ENCODE results near the gene UBA5. TPM values are rescaled to one million over a fixed set of nuclear protein-coding genes. Genes with fewer than 3 reads are reported as not detected.

Gene UBA5
- total and polyA plus RNA-seq, 9 of the 15 experiments (the other 6 are each of a cell fraction or from before 2014, with no cell fraction given): 8.1 to 71.1 (median 29.4) TPM

GRCh38 chr3:132690040-132690439 is 29.9 kb downstream of the UBA5 start:
- Histone ChIP-seq H3K9me1 (ENCODE audit: control insufficient read depth, insufficient read depth, low read length) (no peaks in the 10 kb centered on the region), H3K4me3 (no peak overlapping the region), H3K4me1 (replicated peaks in 1 of 2; ENCODE audit: control insufficient read depth in 2 of 2, insufficient read depth in 2 of 2, low read length in 2 of 2) (no peaks in the 10 kb centered on the region), H4K20me1 (replicated peaks; ENCODE audit: control insufficient read depth, insufficient read depth, low read length) (no peaks in the 10 kb centered on the region), H3K9ac (ENCODE audit: insufficient read depth in 1 of 2, low read depth in 2 of 2, low read length in 2 of 2) (no peak overlapping the region), H3K27me3 (ENCODE audit: control insufficient read depth in 2 of 2, insufficient read depth in 2 of 2, low read length in 2 of 2) (no peaks in the 10 kb centered on the region), H3K36me3 (ENCODE audit: control insufficient read depth, insufficient read depth, low read length) (peaks cover 48% of the 10 kb centered on the region; the same call in 1 of the 3 replicates), H3K79me2 (ENCODE audit: control insufficient read depth, insufficient read depth, low read length) (no peaks in the 10 kb centered on the region), H3K9me3 (replicated peaks; ENCODE audit: control insufficient read depth, insufficient read depth, low read depth, low read length) (no peaks in the 10 kb centered on the region), H3K4me2 (ENCODE audit: insufficient read depth, low read length) (no peak overlapping the region), H3K27ac (ENCODE audit: extremely low read depth, low read depth, low read length) (no peak overlapping the region), H2AFZ (ENCODE audit: low read depth, low read length) (no peak overlapping the region)
- ChIA-PET POLR2A (no interaction called here), CTCF (ENCODE audit: low intra/inter-chr PET ratio) (interaction anchor here (0.6 kb wide), 1 partner anchor 49 kb away, joined by 3 read pairs; no protein-coding TSS in a partner anchor)
- in situ Hi-C loops (cut with MboI) (no loop called here), intact Hi-C loops (cut with micrococcal nuclease) (no loop called here)
- no peak for FAIRE-seq
- ATAC-seq: no peak
- WGBS (ENCODE audit: insufficient coverage, low coverage, missing lambda C conversion rate): 77% methylated on average over 3 of the region's 4 CpGs
- no TSS peak for BruUV-seq (replicated peaks)
- TF ChIP-seq UBTF (IDR thresholded peaks at IDR 0.05; ENCODE audit: borderline replicate concordance in 1 of 2, low read depth in 2 of 2, low read length in 2 of 2) (no peak), KDM1A (IDR thresholded peaks at IDR 0.05) (no peak), MAFK (IDR thresholded peaks at IDR 0.05; ENCODE audit: low read length) (no peak)
- DNase-seq (ENCODE audit: extremely low read depth in 1 of 4, low spot score in 3 of 4): no peak

DNA sequence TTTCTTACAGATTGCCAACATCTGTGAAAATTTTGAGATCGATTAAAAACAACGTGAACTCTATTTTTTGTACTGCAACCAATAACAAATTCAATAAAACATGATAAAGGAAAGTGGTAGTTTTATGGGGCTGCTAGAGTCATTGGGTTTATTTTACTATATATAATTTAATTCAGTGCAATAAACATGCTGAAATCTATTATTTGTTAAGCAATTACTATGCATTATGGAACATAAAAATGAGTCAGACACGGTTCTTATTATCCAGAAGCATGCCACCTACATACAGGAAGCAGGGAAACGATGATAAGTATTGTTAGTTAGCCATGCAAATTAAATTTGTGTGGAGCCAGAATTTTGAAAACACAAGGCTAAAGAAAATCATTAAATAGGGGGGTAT is 34.9 kb downstream of the UBA5 start:
- H3K36me3 ChIP-seq (ENCODE audit: control insufficient read depth, insufficient read depth, low read length): peaks cover 27% of the 10 kb centered on the region; the same call in 1 of the 3 replicates
- TF ChIP-seq FOXA3 (CRISPR knock-in tag; conservative IDR thresholded peaks at IDR 0.05 in 1 of 2, IDR thresholded peaks at IDR 0.05 in 1 of 2) (no peak), SRSF7 (optimal IDR thresholded peaks at IDR 0.05; ENCODE audit: low read depth, low read length) (no peak), ARID2 (IDR thresholded peaks at IDR 0.05) (no peak), ZNF778 (CRISPR knock-in tag; IDR thresholded peaks at IDR 0.05) (no peak), PURB (CRISPR knock-in tag; IDR thresholded peaks at IDR 0.05; ENCODE audit: low read depth) (no peak), YY1 (IDR thresholded peaks at IDR 0.05; ENCODE audit: borderline replicate concordance in 1 of 3, control insufficient read depth in 1 of 3, extremely low read depth in 1 of 3, insufficient read depth in 3 of 3, insufficient read length in 1 of 3, insufficient replicate concordance in 2 of 3, low read depth in 1 of 3, low read length in 2 of 3) (no peak), SMAD3 (CRISPR knock-in tag; conservative IDR thresholded peaks at IDR 0.05) (no peak), RBM22 (IDR thresholded peaks at IDR 0.05; ENCODE audit: low read depth, low read length, poor library complexity, severe bottlenecking) (no peak), PHF20 (IDR thresholded peaks at IDR 0.05; ENCODE audit: partially characterized antibody) (no peak), NCOA4 (IDR thresholded peaks at IDR 0.05; ENCODE audit: partially characterized antibody) (no peak), NR4A1 (CRISPR knock-in tag; IDR thresholded peaks at IDR 0.05) (no peak), NR4A1 (tag; IDR thresholded peaks at IDR 0.05) (no peak)

More for the DNA sequence above, 34.9 kb downstream of the UBA5 start:
- ChIA-PET CTCF (ENCODE audit: low intra/inter-chr PET ratio) (no interaction called here), POLR2A (no interaction called here)
- Histone ChIP-seq H3K4me1 (replicated peaks in 1 of 2; ENCODE audit: control insufficient read depth in 2 of 2, insufficient read depth in 2 of 2, low read length in 2 of 2) (no peaks in the 10 kb centered on the region), H3K79me2 (ENCODE audit: control insufficient read depth, insufficient read depth, low read length) (no peaks in the 10 kb centered on the region), H3K27ac (ENCODE audit: extremely low read depth, low read depth, low read length) (no peak overlapping the region), H3K4me3 (no peak overlapping the region), H2AFZ (ENCODE audit: low read depth, low read length) (no peak overlapping the region), H3K9me1 (ENCODE audit: control insufficient read depth, insufficient read depth, low read length) (no peaks in the 10 kb centered on the region), H3K27me3 (ENCODE audit: control insufficient read depth in 2 of 2, insufficient read depth in 2 of 2, low read length in 2 of 2) (no peaks in the 10 kb centered on the region), H3K9me3 (replicated peaks; ENCODE audit: control insufficient read depth, insufficient read depth, low read depth, low read length) (no peaks in the 10 kb centered on the region), H4K20me1 (replicated peaks; ENCODE audit: control insufficient read depth, insufficient read depth, low read length) (no peaks in the 10 kb centered on the region), H3K4me2 (ENCODE audit: insufficient read depth, low read length) (no peak overlapping the region), H3K9ac (ENCODE audit: insufficient read depth in 1 of 2, low read depth in 2 of 2, low read length in 2 of 2) (no peak overlapping the region)
- WGBS (ENCODE audit: insufficient coverage, low coverage, missing lambda C conversion rate): 72% methylated on average over 4 of the region's 4 CpGs
- intact Hi-C loops (cut with micrococcal nuclease) (no loop called here), in situ Hi-C loops (cut with MboI) (no loop called here)
- no TSS peak for BruUV-seq (replicated peaks)
- no peak for DNase-seq (ENCODE audit: extremely low read depth in 1 of 4, low spot score in 3 of 4)
- no peak for ATAC-seq
- no peak for FAIRE-seq

All from K562 (cell line).